GM19468 (cell line): ENCODE measurements around the gene ANK3.

Experiments
- ATAC-seq: cut with Tn5 transposase; IDR thresholded peaks from one replicate; pipeline ENCODE4 v1.9.1; 2021; ENCODE audit warnings: mild to moderate bottlenecking, moderate library complexity, moderate number of reproducible peaks; ENCODE audit not compliant: unreplicated experiment; ENCODE audit errors: extremely low read depth

Gene ANK3

GRCh38 chr10:60389413-60390025 is at the start of gene ANK3:
TSS of gene ANK3 (minus strand) at chr10:60389875. CDS start at chr10:60389538, 337 bp downstream.
- no peak for ATAC-seq

GRCh38 chr10:60434418-60435046 is 44.9 kb upstream of the ANK3 start:
- no peak for ATAC-seq

DNA sequence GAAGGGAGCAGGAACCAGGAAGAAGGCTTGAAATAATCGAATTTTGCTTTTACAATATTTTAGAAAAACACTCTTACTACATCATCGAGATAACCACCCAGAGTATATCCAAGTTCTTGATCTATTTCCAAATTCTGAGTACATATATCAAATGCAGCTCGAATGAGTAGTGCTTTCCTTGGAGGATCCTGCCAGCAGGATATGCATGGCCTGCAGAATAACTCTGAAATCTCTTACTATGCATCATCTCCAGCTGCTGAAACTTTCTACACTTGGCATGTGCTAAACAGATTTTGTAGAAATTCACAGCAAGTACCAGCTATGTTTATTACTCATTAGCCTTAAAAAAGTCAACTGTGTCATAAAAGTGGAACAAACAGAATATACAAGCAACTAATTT is 44.0 kb upstream of the ANK3 start:
- no peak for ATAC-seq

- no peak for ATAC-seq
These were observed 41.3 kb upstream of the ANK3 start for GRCh38 chr10:60430836-60431597.

DNA sequence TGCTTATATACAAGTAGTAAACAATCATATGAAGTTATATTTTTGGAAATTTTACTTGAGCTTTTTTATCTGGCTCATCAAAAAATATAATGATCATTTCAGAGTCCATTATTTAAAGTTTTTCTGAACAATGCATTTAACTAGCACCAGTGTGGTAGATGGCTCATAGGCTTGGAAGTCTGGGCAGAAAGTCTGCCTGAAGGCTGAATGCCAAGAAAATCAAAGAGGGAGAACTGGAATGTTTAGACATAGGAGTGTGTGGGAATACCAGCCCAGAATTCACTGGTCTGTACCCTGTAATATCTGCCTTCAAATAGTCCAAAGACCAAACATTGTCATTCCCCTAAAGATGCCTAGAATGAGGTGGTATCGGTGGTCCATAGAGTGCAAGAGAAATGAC is 40.3 kb upstream of the ANK3 start:
- ATAC-seq = no peak

- ATAC-seq = no peak
These were observed 39.6 kb upstream of the ANK3 start for GRCh38 chr10:60429084-60429849.

DNA sequence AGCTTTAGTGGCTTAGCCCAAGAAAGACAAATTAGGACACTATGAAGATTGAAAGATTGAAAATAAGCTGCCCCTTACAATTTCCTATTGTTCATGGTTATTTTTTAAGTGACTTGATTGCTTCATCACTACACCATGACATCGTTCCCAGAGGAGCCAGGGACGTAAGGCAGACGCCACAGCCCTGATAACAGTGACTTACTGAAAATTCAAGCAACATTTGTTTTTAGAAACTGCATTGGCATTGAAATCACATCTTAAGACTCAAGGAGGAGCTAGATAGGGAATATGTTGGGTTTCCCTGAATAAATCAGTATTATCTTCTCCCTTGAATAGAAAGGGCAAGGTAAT is 38.7 kb upstream of the ANK3 start:
- ATAC-seq = no peak

GRCh38 chr10:60427709-60428386 is 38.2 kb upstream of the ANK3 start:
- no peak for ATAC-seq

GRCh38 chr10:60427148-60427547 is 37.5 kb upstream of the ANK3 start:
- no peak for ATAC-seq

DNA sequence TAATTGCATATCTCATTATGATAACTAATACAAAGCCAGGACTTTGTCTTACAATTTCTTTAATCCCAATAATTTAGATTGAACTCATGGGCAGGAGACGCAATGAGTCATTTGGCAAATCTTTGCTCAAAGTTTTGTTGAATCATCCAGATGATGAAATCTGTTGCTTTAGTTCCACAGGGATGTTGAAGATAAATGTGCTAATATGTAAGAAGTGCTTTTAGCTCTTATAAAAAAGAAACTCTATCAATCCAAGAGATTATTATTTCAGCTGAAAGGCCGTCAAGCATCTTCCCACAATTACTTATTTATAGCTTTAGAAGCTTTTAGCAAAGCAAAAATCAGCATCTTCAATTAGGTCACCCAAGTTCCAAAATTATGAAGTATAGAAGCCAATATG is 36.8 kb upstream of the ANK3 start:
- no peak for ATAC-seq

GRCh38 chr10:60425392-60426110 is 35.9 kb upstream of the ANK3 start:
- ATAC-seq = no peak

- ATAC-seq = no peak
These were observed 35.3 kb upstream of the ANK3 start for GRCh38 chr10:60424971-60425370.

DNA sequence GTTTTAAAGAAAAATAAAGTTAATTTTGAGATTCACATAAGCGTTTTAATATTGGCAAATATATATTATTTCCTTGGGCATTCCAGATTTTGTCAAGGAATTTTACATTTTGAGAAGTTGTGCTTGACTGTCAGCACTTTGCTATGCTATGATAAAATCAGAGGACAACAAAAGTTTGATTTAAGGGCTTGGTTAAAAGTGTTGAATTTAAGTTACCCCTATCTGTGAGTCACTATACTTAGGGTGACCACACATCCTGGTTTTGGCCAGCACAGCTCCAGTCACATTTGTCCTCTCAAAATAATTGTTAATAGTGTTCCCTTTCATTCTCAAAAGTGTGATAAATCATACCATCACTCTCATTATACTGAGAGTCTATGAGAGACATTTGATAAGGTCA is 34.2 kb upstream of the ANK3 start:
- no peak for ATAC-seq

GRCh38 chr10:60422809-60423208 is 33.1 kb upstream of the ANK3 start:
- ATAC-seq = no peak

- ATAC-seq = no peak
These were observed 31.6 kb upstream of the ANK3 start for GRCh38 chr10:60420991-60421894.

GRCh38 chr10:60419249-60419648 is 29.6 kb upstream of the ANK3 start:
- ATAC-seq = no peak

GRCh38 chr10:60417901-60418300 is 28.2 kb upstream of the ANK3 start:
- ATAC-seq = no peak

DNA sequence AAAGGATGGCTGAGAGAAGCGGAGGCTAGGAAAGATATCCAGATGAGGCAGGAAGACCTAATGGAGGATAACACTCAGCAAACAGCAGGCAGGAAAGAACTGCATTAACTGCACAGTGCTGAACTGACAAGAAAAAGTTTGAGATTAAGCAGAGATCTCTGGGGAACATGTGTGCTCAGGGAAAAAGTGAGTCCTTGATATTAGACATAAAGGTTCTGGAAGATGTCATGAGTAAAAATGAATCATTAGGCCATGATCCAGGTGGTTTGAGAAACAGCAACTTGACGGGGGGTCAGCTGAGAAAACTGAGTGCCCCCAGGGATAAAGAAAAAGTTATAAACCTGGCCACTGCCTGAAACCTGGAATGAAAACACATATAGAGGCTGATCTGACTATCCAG is 27.3 kb upstream of the ANK3 start:
- ATAC-seq = no peak
